ENCODE data around the gene LDLRAD4.

LDLRAD4 gene

DNA sequence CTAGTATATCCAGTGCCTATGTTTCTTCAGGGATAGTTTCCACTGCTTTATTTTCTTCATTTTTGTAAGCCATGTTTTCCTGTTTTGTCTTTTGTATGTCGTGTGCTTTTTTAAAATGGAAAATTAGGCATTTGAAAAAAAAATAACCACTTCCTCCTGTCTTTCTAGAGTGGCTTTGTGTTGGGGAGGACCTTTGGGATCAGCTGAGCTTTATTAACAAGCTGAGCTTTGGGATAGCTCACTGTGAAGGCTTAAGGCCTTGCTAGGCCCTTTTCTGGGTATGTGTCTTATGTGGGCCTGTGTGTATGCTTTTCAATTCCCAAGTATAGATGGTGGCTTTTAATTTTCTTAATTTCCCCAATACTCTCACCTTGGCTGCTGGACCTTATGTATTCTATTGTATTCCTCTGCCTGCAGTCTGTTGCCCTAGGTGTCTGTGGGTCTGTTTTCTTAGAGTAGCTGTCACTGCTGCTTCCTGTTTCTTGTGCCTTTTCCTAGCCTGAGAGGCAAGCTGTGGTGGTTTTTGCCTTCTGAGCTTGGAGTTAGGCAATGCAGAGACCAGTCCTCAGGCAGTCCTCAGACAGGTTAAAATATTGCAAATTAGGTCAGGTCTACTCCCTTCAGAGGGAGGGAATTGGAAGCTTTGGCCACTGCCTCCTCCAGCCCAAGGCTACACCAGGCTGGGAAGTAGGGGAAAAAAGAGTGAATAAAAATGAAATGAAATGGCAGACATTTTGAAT lies 134.7 kb downstream of the LDLRAD4 start:
- Mint-ChIP-seq H3K27ac (peak overlapping the region; percentile 55), H3K4me3 (no peak overlapping the region), H3K9me3 (peaks cover 3% of the 10 kb centered on the region), H3K4me1 (peaks cover 7% of the 10 kb centered on the region), H3K36me3 (no peaks in the 10 kb centered on the region)
- DNase-seq (ENCODE audit: low spot score in 2 of 2) (no peak), ATAC-seq (no peak)

DNA sequence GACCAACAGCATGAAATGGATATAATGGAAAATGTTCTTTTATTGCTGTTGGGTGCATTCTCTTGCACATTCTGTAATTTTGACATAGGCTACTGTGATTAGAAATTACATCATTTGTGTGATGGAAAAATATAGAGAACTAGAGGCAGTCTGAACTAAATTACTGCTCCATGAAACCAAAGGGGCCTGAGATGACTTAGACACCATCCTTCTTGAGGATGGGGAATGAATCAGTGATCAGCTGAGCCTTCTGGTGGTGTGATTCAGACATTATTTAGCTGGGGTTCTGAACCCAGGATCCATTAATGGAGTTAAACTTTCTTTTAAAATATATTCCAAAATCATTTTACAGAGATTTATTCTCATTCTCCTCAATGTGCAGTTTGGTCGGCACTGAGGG lies 135.8 kb downstream of the LDLRAD4 start:
- H3K4me1 Mint-ChIP-seq: peaks cover 7% of the 10 kb centered on the region
- no peak overlapping the region for H3K4me3 Mint-ChIP-seq
- H3K36me3 Mint-ChIP-seq: no peaks in the 10 kb centered on the region
- H3K27ac Mint-ChIP-seq: no peak overlapping the region
- H3K9me3 Mint-ChIP-seq: no peaks in the 10 kb centered on the region
- ATAC-seq: peak; percentile 54
- DNase-seq (ENCODE audit: low spot score in 2 of 2): no peak

GRCh38 chr18:13356032-13356431 lies 137.5 kb downstream of the LDLRAD4 start:
- Mint-ChIP-seq H3K4me1 (peaks cover 7% of the 10 kb centered on the region), H3K4me3 (no peak overlapping the region)

DNA sequence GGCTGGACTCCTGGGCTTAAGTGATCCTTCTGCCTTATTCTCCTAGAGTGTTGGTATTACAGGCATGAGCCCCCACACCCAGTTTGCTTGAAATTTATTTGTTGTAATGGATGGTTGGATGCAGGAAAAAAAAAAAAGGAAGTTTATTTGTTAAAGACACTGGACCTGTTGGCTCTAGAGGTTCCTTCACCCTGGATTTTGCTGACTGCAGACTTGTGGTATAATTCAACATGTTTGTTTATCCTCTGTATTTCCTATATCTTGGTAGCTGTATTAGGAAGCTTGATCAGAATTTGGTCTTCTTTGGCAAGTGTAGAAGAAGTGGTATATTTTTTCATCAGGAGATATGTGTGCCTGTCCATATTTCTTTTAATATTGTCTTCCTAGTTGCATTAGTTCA lies 138.7 kb downstream of the LDLRAD4 start:
- Mint-ChIP-seq H3K4me3 (no peak overlapping the region), H3K36me3 (no peaks in the 10 kb centered on the region), H3K27ac (no peak overlapping the region), H3K9me3 (no peaks in the 10 kb centered on the region), H3K4me1 (peaks cover 7% of the 10 kb centered on the region)
- ATAC-seq (no peak), DNase-seq (ENCODE audit: low spot score in 2 of 2) (no peak)

More at GRCh38 chr18:13356032-13356431, 137.5 kb downstream of the LDLRAD4 start:
- H3K36me3 Mint-ChIP-seq: no peaks in the 10 kb centered on the region
- no peak overlapping the region for H3K27ac Mint-ChIP-seq
- DNase-seq (ENCODE audit: low spot score in 2 of 2) (no peak), ATAC-seq (no peak)
- no peaks in the 10 kb centered on the region for H3K9me3 Mint-ChIP-seq

- no peaks in the 10 kb centered on the region for H3K4me1 Mint-ChIP-seq
- no peak for ATAC-seq
- H3K27ac Mint-ChIP-seq: no peak overlapping the region
- H3K36me3 Mint-ChIP-seq: no peaks in the 10 kb centered on the region
- H3K9me3 Mint-ChIP-seq: no peaks in the 10 kb centered on the region
- no peak for DNase-seq (ENCODE audit: low spot score in 2 of 2)
- H3K4me3 Mint-ChIP-seq: no peak overlapping the region
Measured at GRCh38 chr18:13359210-13359609, 140.7 kb downstream of the LDLRAD4 start.

DNA sequence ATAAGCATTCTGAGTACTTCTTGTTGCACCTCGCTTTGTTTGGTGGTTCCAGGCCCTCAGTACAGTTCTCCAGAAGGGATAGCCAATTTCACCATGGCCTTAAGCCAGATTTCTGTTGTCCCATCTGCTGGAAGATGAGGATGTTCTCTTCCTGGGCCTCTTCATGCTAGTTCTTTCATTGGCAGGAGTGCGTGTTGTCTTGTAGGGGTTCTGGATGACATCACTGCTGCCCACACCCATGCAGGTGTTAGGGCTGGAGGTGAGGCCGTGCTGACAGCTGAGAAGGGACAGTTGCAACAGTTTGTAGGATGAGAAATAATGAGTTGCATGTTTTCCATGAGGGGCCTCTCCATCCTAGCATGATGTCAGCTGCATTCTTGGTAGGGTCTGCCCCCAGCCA lies 142.9 kb downstream of the LDLRAD4 start:
- Mint-ChIP-seq H3K4me1 (no peaks in the 10 kb centered on the region), H3K36me3 (no peaks in the 10 kb centered on the region), H3K27ac (no peak overlapping the region), H3K4me3 (no peak overlapping the region), H3K9me3 (no peaks in the 10 kb centered on the region)
- no peak for ATAC-seq
- DNase-seq (ENCODE audit: low spot score in 2 of 2): no peak

DNA sequence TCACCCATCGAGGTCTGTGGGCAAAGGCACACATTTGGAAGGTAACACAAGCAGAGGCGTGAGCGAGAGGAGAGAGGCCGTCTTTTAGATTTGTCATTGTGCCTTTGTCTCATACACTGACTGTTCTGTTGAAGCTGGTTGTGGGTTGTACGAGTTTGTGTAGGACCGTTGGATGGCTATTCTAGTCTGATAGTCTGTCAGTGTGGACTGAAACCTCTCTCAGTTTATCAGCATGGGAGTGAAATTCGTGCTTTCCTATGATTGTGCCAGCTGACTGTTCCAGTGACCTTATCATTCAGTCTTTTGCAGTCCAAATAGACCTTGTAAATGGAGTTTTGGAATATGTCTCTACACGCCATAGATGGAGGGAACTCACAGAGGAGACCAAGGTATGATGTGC lies 143.5 kb downstream of the LDLRAD4 start:
- no peak for DNase-seq (ENCODE audit: low spot score in 2 of 2)
- Mint-ChIP-seq H3K27ac (no peak overlapping the region), H3K4me3 (no peak overlapping the region), H3K4me1 (no peaks in the 10 kb centered on the region), H3K9me3 (no peaks in the 10 kb centered on the region), H3K36me3 (no peaks in the 10 kb centered on the region)
- no peak for ATAC-seq

GRCh38 chr18:13362607-13363006 lies 144.0 kb downstream of the LDLRAD4 start:
- no peaks in the 10 kb centered on the region for H3K4me1 Mint-ChIP-seq
- H3K4me3 Mint-ChIP-seq: no peak overlapping the region
- no peaks in the 10 kb centered on the region for H3K36me3 Mint-ChIP-seq
- no peak for ATAC-seq
- no peak overlapping the region for H3K27ac Mint-ChIP-seq
- DNase-seq (ENCODE audit: low spot score in 2 of 2): no peak
- H3K9me3 Mint-ChIP-seq: no peaks in the 10 kb centered on the region

DNA sequence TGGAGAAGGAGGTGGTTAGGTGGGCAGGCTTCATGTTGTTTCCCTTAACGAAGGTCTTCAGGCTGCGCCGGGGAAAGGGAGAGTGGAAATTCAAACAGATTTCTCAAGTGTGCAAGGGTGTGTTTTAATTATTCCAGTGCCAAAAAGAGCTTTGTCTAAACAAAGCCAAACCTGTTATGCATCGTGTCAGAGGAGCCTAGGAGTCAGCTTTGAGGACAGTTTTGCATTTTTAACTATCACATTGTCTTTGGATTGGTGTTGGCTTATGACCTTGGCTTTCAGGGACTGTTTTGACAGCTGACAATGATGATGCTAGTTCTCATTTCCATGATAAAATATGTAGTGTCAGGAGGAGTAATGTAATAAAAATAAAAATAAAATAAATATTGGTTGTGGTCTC lies 144.8 kb downstream of the LDLRAD4 start:
- Mint-ChIP-seq H3K36me3 (no peaks in the 10 kb centered on the region), H3K27ac (no peak overlapping the region), H3K4me1 (no peaks in the 10 kb centered on the region), H3K4me3 (no peak overlapping the region), H3K9me3 (no peaks in the 10 kb centered on the region)
- no peak for ATAC-seq
- no peak for DNase-seq (ENCODE audit: low spot score in 2 of 2)

DNA sequence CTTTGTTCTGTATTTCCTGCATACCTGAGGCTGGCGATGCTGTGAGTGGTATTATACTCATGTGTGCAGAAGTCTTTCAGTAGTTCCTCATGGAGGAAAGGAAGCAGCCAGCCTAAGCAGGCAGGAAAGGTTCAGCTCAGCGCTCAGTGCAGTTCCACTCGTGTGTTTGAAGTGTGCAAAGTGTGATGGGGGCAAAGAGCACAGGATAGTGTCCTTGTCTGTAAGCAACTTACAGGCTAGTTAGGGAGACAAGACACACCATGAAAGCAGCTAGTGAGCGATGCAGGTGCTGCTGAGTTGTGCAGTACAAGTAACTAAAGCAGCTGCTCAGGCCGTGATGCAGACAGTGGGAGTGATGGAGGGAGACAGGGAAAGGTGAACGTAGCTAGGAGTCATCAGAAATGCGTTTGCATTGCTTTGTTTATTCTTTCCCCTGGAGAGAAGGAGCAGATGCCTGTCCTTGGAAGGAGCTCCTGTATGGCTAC lies 146.2 kb downstream of the LDLRAD4 start:
- Mint-ChIP-seq H3K4me1 (no peaks in the 10 kb centered on the region), H3K4me3 (no peak overlapping the region), H3K36me3 (no peaks in the 10 kb centered on the region), H3K9me3 (no peaks in the 10 kb centered on the region), H3K27ac (no peak overlapping the region)
- no peak for DNase-seq (ENCODE audit: low spot score in 2 of 2)
- ATAC-seq: no peak

DNA sequence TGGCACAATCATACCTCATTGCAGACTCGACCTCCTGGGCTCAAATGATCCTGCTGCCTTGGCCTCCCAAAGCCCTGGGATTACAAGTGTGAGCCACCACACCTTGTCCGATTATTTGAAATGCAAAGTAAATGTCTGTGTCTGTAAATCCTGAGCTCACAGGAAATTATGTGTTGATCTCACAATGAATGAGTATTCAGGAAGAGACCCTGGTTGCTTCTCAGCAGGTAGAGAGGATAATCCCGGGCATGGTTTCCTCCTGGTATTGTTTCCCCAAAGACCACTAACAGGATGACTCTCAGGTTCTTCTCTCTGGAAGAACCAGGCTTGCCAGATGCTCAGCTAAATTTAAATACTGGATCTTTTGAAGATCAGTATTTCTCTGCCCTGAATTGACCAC lies 147.6 kb downstream of the LDLRAD4 start:
- no peak for ATAC-seq
- Mint-ChIP-seq H3K9me3 (no peaks in the 10 kb centered on the region), H3K4me3 (no peak overlapping the region), H3K4me1 (no peaks in the 10 kb centered on the region), H3K27ac (no peak overlapping the region), H3K36me3 (no peaks in the 10 kb centered on the region)
- no peak for DNase-seq (ENCODE audit: low spot score in 2 of 2)

DNA sequence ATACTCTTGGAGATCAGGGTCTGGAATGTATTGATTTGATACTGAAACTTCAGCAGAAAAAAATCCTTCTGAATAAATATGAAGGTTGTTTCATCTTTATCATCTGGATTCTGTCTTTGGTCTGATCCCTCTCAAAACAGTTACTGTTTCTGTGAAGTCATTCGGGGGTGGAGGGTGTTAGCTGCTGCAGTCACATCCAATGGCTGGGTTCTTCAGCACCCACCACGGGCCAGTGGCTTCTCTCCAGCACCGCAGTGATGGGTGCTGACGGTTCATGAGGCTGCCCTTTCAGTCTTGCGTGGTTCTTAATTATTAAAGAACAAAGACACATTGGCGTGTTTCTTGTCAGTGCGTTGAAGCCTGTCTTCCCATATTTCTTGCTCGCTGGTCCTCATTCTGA lies 148.0 kb downstream of the LDLRAD4 start:
- no peak overlapping the region for H3K4me3 Mint-ChIP-seq
- H3K9me3 Mint-ChIP-seq: no peaks in the 10 kb centered on the region
- DNase-seq (ENCODE audit: low spot score in 2 of 2) (no peak), ATAC-seq (no peak)
- H3K36me3 Mint-ChIP-seq: no peaks in the 10 kb centered on the region
- H3K4me1 Mint-ChIP-seq: no peaks in the 10 kb centered on the region
- no peak overlapping the region for H3K27ac Mint-ChIP-seq

- Mint-ChIP-seq H3K27ac (peak overlapping the region; percentile 86), H3K9me3 (no peaks in the 10 kb centered on the region)
Measured at GRCh38 chr18:13366962-13367892, 148.7 kb downstream of the LDLRAD4 start.

GRCh38 chr18:13368080-13368813 lies 149.7 kb downstream of the LDLRAD4 start:
- Mint-ChIP-seq H3K36me3 (no peaks in the 10 kb centered on the region), H3K27ac (peak overlapping the region; percentile 86), H3K4me3 (no peak overlapping the region), H3K4me1 (peaks cover 6% of the 10 kb centered on the region), H3K9me3 (no peaks in the 10 kb centered on the region)
- ATAC-seq: no peak
- no peak for DNase-seq (ENCODE audit: low spot score in 2 of 2)

More at GRCh38 chr18:13366962-13367892, 148.7 kb downstream of the LDLRAD4 start:
- Mint-ChIP-seq H3K4me1 (peaks cover 4% of the 10 kb centered on the region), H3K36me3 (no peaks in the 10 kb centered on the region), H3K4me3 (no peak overlapping the region)
- DNase-seq (ENCODE audit: low spot score in 2 of 2): no peak
- ATAC-seq: no peak

DNA sequence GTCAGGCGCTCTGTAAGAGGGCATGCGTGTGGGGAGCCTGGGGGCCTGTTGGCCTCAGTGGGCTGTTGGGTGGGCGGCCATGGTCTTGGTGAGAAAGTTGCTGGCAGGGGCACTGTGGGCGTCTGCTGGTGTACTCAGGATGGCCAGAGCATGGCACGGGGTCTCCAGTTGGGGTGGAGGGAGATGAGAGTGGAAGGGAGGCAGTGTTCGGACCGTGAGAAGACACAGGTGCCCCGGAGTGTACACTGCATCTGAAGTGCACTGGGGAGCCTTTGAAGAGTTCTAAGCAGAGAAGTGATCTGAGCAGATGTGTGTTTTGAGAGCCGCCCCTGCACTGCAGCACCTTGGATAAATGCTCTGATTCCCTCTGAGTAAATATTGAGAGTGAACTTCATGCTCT lies 150.8 kb downstream of the LDLRAD4 start:
- H3K36me3 Mint-ChIP-seq: no peaks in the 10 kb centered on the region

More for the DNA sequence above, 150.8 kb downstream of the LDLRAD4 start:
- Mint-ChIP-seq H3K4me3 (no peak overlapping the region), H3K27ac (peak overlapping the region; percentile 54), H3K4me1 (peaks cover 6% of the 10 kb centered on the region), H3K9me3 (no peaks in the 10 kb centered on the region)
- ATAC-seq (no peak), DNase-seq (ENCODE audit: low spot score in 2 of 2) (no peak)
